RWPE2 (cell line): ENCODE measurements around the gene SIGLEC12.

ENCODE experiments used
- ATAC-seq: fragments of 200-7000 bp; cut with Tn5 transposase; 3 replicates; pipeline ENCODE4 v1.9.1; 2021; ENCODE audit warnings: low read depth
- DNase-seq: peaks from one replicate; pipeline ENCODE4 v3.0.0-alpha.2; 2020; ENCODE audit warnings: low spot score
- H3K27ac ChIP-seq: fragments of 450-650 bp; 2 replicates; pipeline ENCODE4 v1.5.1; 2017; ENCODE audit warnings: mild to moderate bottlenecking; ENCODE audit not compliant: poor library complexity, severe bottlenecking
- H3K27me3 ChIP-seq: fragments of 250-450 bp; sonication (Bioruptor Pico); 2 replicates; pipeline ENCODE4 v1.5.1; 2021; ENCODE audit warnings: mild to moderate bottlenecking, moderate library complexity; ENCODE audit not compliant: insufficient read depth, poor library complexity, severe bottlenecking
- H3K36me3 ChIP-seq: fragments of 250-450 bp; sonication (Bioruptor Pico); 2 replicates; pipeline ENCODE4 v1.5.1; 2020; ENCODE audit warnings: low read depth, mild to moderate bottlenecking, moderate library complexity
- H3K4me1 ChIP-seq: fragments of 250-450 bp; sonication (Bioruptor Pico); 2 replicates; pipeline ENCODE4 v1.5.1; 2021; ENCODE audit warnings: mild to moderate bottlenecking, moderate library complexity; ENCODE audit not compliant: insufficient read depth, poor library complexity, severe bottlenecking
- H3K4me3 ChIP-seq: fragments of 250-450 bp; sonication (Bioruptor Pico); 2 replicates; pipeline ENCODE4 v1.5.1; 2021; ENCODE audit warnings: mild to moderate bottlenecking, moderate library complexity; ENCODE audit not compliant: severe bottlenecking
- H3K9me3 ChIP-seq: fragments of 250-450 bp; sonication (Bioruptor Pico); 2 replicates; pipeline ENCODE4 v1.5.1; 2021; ENCODE audit warnings: mild to moderate bottlenecking, moderate library complexity; ENCODE audit not compliant: severe bottlenecking
- CTCF ChIP-seq: fragments of 450-650 bp; IDR thresholded peaks from one replicate; pipeline ENCODE4 v1.5.1; 2017; ENCODE audit warnings: mild to moderate bottlenecking, moderate library complexity; ENCODE audit not compliant: poor library complexity, severe bottlenecking

The SIGLEC12 gene

GRCh38 chr19:51472607-51473006, 29.0 kb downstream of the SIGLEC12 start:
- Histone ChIP-seq H3K9me3 (no peaks in the 10 kb centered on the region), H3K27ac (no peak overlapping the region), H3K36me3 (no peaks in the 10 kb centered on the region), H3K4me1 (no peaks in the 10 kb centered on the region), H3K4me3 (no peak overlapping the region), H3K27me3 (peaks cover 5% of the 10 kb centered on the region)
- no peak for DNase-seq
- ATAC-seq = no peak
- TF ChIP-seq CTCF = no peak

GRCh38 chr19:51471527-51471926, 30.1 kb downstream of the SIGLEC12 start:
- ATAC-seq = no peak
- H3K27me3 ChIP-seq = peaks cover 11% of the 10 kb centered on the region

GRCh38 chr19:51470966-51471365, 30.6 kb downstream of the SIGLEC12 start:
- H3K4me1 ChIP-seq = no peaks in the 10 kb centered on the region
- H3K9me3 ChIP-seq = no peaks in the 10 kb centered on the region
- ATAC-seq (no peak), DNase-seq (no peak)
- no peak overlapping the region for H3K27ac ChIP-seq
- no peak overlapping the region for H3K4me3 ChIP-seq
- peaks cover 17% of the 10 kb centered on the region for H3K27me3 ChIP-seq
- TF ChIP-seq CTCF = no peak
- no peaks in the 10 kb centered on the region for H3K36me3 ChIP-seq

More at GRCh38 chr19:51471527-51471926, 30.1 kb downstream of the SIGLEC12 start:
- H3K4me3 ChIP-seq = no peak overlapping the region
- DNase-seq = no peak
- H3K4me1 ChIP-seq = no peaks in the 10 kb centered on the region
- no peaks in the 10 kb centered on the region for H3K36me3 ChIP-seq
- TF ChIP-seq CTCF = no peak
- no peaks in the 10 kb centered on the region for H3K9me3 ChIP-seq
- H3K27ac ChIP-seq = no peak overlapping the region

GRCh38 chr19:51469629-51470028, 32.0 kb downstream of the SIGLEC12 start:
- Histone ChIP-seq H3K4me3 (no peak overlapping the region), H3K36me3 (no peaks in the 10 kb centered on the region), H3K4me1 (no peaks in the 10 kb centered on the region), H3K9me3 (no peaks in the 10 kb centered on the region), H3K27ac (no peak overlapping the region), H3K27me3 (peaks cover 27% of the 10 kb centered on the region)
- no peak for TF ChIP-seq CTCF
- DNase-seq = no peak
- ATAC-seq = no peak

- Histone ChIP-seq H3K9me3 (no peaks in the 10 kb centered on the region), H3K4me3 (no peak overlapping the region), H3K4me1 (no peaks in the 10 kb centered on the region), H3K27me3 (peaks cover 27% of the 10 kb centered on the region), H3K27ac (no peak overlapping the region), H3K36me3 (no peaks in the 10 kb centered on the region)
- ATAC-seq (no peak), DNase-seq (no peak)
- TF ChIP-seq CTCF = no peak
These were observed 32.4 kb downstream of the SIGLEC12 start for GRCh38 chr19:51469162-51469561.
